ENCODE results near the gene PDK1.
A peak's percentile ranks its signal among the peaks of the same experiment; 100 is the strongest.
"Not testable (repeated sequence)": the region's sequence is repeated elsewhere in the genome, so short reads cannot be mapped to it uniquely, and the experiment has no call there.

Gene PDK1

DNA sequence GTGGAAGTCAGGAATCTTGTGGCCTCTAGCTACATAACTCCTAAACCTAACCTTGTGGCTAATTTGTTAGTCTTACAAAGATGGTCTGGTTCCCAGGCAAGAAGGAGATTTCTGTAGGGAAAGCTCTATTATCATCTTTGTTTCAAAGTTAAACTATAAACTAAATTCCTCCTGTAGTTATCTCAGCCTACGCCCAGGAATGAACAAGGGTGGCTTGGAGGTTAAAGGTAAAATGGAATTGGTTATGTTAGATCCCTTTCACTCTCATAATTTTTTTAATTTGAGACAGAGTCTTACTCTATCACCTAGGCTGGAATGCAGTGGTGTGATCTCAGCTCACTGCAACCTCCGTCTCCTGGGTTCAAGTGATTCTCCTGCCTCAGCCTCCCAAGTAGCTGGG, 24.6 kb upstream of the PDK1 start:
- Histone ChIP-seq H3K9ac (ENCODE audit: low read depth in 1 of 2, low read length in 2 of 2) (no peak overlapping the region), H3K4me3 (ENCODE audit: low read length in 2 of 2) (peak overlapping the region in 1 of 2 donors; percentile 28), H3K4me1 (ENCODE audit: control insufficient read depth in 2 of 2, insufficient read depth in 2 of 2, low read length in 2 of 2) (peaks cover 7 to 10% of the 10 kb centered on the region in 2 donors), H3K9me3 (ENCODE audit: control insufficient read depth in 2 of 2, low read length in 2 of 2) (no peaks in the 10 kb centered on the region), H3K27me3 (ENCODE audit: control insufficient read depth in 2 of 2, insufficient read depth in 2 of 2, low read length in 2 of 2) (no peaks in the 10 kb centered on the region), H3K36me3 (ENCODE audit: control insufficient read depth in 2 of 2, insufficient read depth in 2 of 2, low read length in 2 of 2) (no peaks in the 10 kb centered on the region), H3K27ac (ENCODE audit: low read depth in 2 of 2, low read length in 2 of 2) (peak overlapping the region in 1 of 2 donors; percentile 48)

DNA sequence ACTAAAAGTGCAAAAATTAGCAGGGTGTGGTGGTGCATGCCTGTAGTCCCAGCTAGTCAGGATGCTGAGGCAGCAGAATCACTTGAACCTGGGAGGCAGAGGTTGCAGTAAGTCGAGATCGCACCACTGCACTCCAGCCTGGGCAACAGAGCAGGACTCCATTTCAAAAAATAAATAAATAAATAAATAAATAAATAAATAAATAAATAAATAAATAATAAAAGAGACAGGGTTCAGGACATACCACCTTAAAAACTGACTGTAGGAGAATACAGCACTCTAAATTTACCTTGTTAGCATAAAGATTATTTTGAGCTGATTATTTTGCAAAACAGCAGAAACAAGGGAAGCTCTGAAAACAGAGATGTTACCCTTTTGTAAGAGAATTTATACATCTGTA, 23.4 kb upstream of the PDK1 start:
- H3K27me3 ChIP-seq (ENCODE audit: control insufficient read depth in 2 of 2, insufficient read depth in 2 of 2, low read length in 2 of 2); H3K4me3 ChIP-seq (ENCODE audit: low read length in 2 of 2); H3K9ac ChIP-seq (ENCODE audit: low read depth in 1 of 2, low read length in 2 of 2); H3K9me3 ChIP-seq (ENCODE audit: control insufficient read depth in 2 of 2, low read length in 2 of 2); H3K27ac ChIP-seq (ENCODE audit: low read depth in 2 of 2, low read length in 2 of 2); H3K36me3 ChIP-seq (ENCODE audit: control insufficient read depth in 2 of 2, insufficient read depth in 2 of 2, low read length in 2 of 2); H3K4me1 ChIP-seq (ENCODE audit: control insufficient read depth in 2 of 2, insufficient read depth in 2 of 2, low read length in 2 of 2): not testable (repeated sequence)

DNA sequence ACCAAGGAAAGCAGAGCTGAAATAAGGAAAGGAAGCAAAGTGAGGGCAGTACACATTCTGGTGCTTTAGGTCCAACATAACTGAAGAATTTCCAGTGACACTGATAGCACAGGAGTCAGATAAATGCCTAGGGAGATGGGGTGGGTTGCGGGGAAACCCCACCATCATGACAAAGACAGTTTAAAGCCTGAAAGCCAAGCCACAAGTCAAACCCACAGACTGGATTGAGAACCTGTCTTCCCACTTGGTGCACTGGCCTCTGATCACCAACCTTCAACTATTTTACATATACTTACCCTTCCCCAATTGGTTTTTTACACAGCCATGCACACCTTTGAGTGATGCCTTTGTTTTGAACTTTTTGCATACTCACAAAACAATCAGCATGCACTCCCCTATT, 22.2 kb upstream of the PDK1 start:
- no peaks in the 10 kb centered on the region for H3K36me3 ChIP-seq (ENCODE audit: control insufficient read depth in 2 of 2, insufficient read depth in 2 of 2, low read length in 2 of 2)
- no peak overlapping the region for H3K9ac ChIP-seq (ENCODE audit: low read depth in 1 of 2, low read length in 2 of 2)
- no peaks in the 10 kb centered on the region for H3K9me3 ChIP-seq (ENCODE audit: control insufficient read depth in 2 of 2, low read length in 2 of 2)
- H3K4me1 ChIP-seq (ENCODE audit: control insufficient read depth in 2 of 2, insufficient read depth in 2 of 2, low read length in 2 of 2): peaks cover 7 to 10% of the 10 kb centered on the region in 2 donors
- H3K4me3 ChIP-seq (ENCODE audit: low read length in 2 of 2): no peak overlapping the region
- H3K27ac ChIP-seq (ENCODE audit: low read depth in 2 of 2, low read length in 2 of 2): no peak overlapping the region
- no peaks in the 10 kb centered on the region for H3K27me3 ChIP-seq (ENCODE audit: control insufficient read depth in 2 of 2, insufficient read depth in 2 of 2, low read length in 2 of 2)

DNA sequence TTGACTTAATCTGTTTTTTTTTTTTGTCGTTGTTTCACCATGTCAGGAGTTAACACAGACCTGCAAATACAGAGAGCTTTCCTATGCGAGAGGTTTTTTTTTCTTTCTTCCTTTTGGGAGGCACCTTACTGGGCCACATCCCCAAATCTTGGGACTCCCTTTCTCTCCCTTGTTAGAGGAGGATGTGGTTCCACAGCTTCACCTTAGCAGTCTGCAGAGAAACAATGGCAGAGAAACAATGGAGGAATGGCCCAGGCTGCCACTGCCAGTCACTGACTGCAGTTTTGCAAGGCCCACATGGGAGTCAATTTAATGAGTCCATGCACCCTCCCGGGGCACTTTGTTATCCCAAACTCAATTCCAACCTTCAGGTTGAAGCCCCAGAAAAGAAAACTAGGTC, 20.8 kb upstream of the PDK1 start:
- Histone ChIP-seq H3K4me3 (ENCODE audit: low read length in 2 of 2) (no peak overlapping the region), H3K9ac (ENCODE audit: low read depth in 1 of 2, low read length in 2 of 2) (no peak overlapping the region), H3K9me3 (ENCODE audit: control insufficient read depth in 2 of 2, low read length in 2 of 2) (no peaks in the 10 kb centered on the region), H3K27ac (ENCODE audit: low read depth in 2 of 2, low read length in 2 of 2) (no peak overlapping the region), H3K4me1 (ENCODE audit: control insufficient read depth in 2 of 2, insufficient read depth in 2 of 2, low read length in 2 of 2) (peaks cover 7 to 10% of the 10 kb centered on the region in 2 donors), H3K36me3 (ENCODE audit: control insufficient read depth in 2 of 2, insufficient read depth in 2 of 2, low read length in 2 of 2) (no peaks in the 10 kb centered on the region), H3K27me3 (ENCODE audit: control insufficient read depth in 2 of 2, insufficient read depth in 2 of 2, low read length in 2 of 2) (no peaks in the 10 kb centered on the region)

DNA sequence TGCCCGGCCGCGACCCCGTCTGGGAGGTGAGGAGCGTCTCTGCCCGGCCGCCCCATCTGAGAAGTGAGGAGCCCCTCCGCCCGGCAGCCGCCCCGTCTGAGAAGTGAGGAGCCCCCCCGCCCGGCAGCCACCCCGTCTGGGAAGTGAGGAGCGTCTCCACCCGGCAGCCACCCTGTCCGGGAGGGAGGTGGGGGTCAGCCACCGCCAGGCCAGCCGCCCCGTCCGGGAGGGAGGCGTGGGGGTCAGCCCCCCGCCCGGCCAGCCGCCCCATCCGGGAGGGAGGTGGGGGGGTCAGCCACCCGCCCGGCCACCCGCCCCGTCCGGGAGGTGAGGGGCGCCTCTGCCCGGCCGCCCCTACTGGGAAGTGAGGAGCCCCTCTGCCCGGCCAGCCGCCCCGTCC, 18.0 kb upstream of the PDK1 start:
- H3K9me3 ChIP-seq (ENCODE audit: control insufficient read depth in 2 of 2, low read length in 2 of 2); H3K9ac ChIP-seq (ENCODE audit: low read depth in 1 of 2, low read length in 2 of 2); H3K4me3 ChIP-seq (ENCODE audit: low read length in 2 of 2); H3K27me3 ChIP-seq (ENCODE audit: control insufficient read depth in 2 of 2, insufficient read depth in 2 of 2, low read length in 2 of 2); H3K27ac ChIP-seq (ENCODE audit: low read depth in 2 of 2, low read length in 2 of 2); H3K4me1 ChIP-seq (ENCODE audit: control insufficient read depth in 2 of 2, insufficient read depth in 2 of 2, low read length in 2 of 2); H3K36me3 ChIP-seq (ENCODE audit: control insufficient read depth in 2 of 2, insufficient read depth in 2 of 2, low read length in 2 of 2): not testable (repeated sequence)

DNA sequence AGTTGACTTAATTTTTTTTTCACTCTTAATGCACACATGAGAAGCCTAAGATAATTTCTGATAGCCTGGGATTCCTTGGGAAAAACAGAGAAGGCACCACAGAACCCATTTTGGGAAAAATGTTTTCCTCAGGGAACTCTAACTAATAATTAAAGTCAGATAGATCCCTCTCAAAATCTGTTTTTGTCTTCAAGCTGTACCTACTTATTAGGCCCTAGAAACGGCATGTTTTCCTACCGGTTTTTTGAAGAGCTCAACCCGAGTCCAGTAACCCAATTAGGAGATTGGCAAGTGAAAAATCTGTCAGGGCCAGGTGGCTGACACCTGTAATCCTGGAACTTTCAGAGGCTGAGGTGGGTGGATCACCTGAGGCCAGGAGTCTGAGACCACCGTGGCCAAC, 16.1 kb upstream of the PDK1 start:
- no peak overlapping the region for H3K4me3 ChIP-seq (ENCODE audit: low read length in 2 of 2)

DNA sequence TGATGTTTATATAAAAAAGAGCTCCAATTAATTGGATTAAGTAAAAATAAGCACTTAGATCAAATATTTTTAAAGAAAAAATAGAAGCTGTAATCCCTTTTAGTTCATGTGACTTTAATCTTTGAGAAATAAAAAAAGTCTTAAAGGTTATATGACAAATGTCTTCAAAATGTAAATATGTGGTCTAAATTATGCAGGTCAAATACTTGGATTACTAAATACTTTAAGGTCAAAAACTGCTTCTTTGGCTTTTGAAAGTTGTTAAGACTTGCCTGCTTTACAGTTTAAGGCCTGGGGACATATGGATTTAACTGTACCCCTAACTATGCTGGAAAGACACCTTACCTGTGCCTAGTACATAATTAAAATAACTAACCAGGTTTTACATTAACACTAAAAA, 15.5 kb upstream of the PDK1 start:
- no peak overlapping the region for H3K27ac ChIP-seq (ENCODE audit: low read depth in 2 of 2, low read length in 2 of 2)
- no peaks in the 10 kb centered on the region for H3K27me3 ChIP-seq (ENCODE audit: control insufficient read depth in 2 of 2, insufficient read depth in 2 of 2, low read length in 2 of 2)
- no peaks in the 10 kb centered on the region for H3K36me3 ChIP-seq (ENCODE audit: control insufficient read depth in 2 of 2, insufficient read depth in 2 of 2, low read length in 2 of 2)
- H3K4me1 ChIP-seq (ENCODE audit: control insufficient read depth in 2 of 2, insufficient read depth in 2 of 2, low read length in 2 of 2): no peaks in the 10 kb centered on the region
- no peak overlapping the region for H3K9ac ChIP-seq (ENCODE audit: low read depth in 1 of 2, low read length in 2 of 2)
- no peak overlapping the region for H3K4me3 ChIP-seq (ENCODE audit: low read length in 2 of 2)
- H3K9me3 ChIP-seq (ENCODE audit: control insufficient read depth in 2 of 2, low read length in 2 of 2): no peaks in the 10 kb centered on the region

More for the DNA sequence above, 16.1 kb upstream of the PDK1 start:
- H3K27ac ChIP-seq (ENCODE audit: low read depth in 2 of 2, low read length in 2 of 2): no peak overlapping the region
- no peaks in the 10 kb centered on the region for H3K9me3 ChIP-seq (ENCODE audit: control insufficient read depth in 2 of 2, low read length in 2 of 2)
- H3K36me3 ChIP-seq (ENCODE audit: control insufficient read depth in 2 of 2, insufficient read depth in 2 of 2, low read length in 2 of 2): no peaks in the 10 kb centered on the region
- H3K4me1 ChIP-seq (ENCODE audit: control insufficient read depth in 2 of 2, insufficient read depth in 2 of 2, low read length in 2 of 2): no peaks in the 10 kb centered on the region
- no peaks in the 10 kb centered on the region for H3K27me3 ChIP-seq (ENCODE audit: control insufficient read depth in 2 of 2, insufficient read depth in 2 of 2, low read length in 2 of 2)
- H3K9ac ChIP-seq (ENCODE audit: low read depth in 1 of 2, low read length in 2 of 2): no peak overlapping the region

DNA sequence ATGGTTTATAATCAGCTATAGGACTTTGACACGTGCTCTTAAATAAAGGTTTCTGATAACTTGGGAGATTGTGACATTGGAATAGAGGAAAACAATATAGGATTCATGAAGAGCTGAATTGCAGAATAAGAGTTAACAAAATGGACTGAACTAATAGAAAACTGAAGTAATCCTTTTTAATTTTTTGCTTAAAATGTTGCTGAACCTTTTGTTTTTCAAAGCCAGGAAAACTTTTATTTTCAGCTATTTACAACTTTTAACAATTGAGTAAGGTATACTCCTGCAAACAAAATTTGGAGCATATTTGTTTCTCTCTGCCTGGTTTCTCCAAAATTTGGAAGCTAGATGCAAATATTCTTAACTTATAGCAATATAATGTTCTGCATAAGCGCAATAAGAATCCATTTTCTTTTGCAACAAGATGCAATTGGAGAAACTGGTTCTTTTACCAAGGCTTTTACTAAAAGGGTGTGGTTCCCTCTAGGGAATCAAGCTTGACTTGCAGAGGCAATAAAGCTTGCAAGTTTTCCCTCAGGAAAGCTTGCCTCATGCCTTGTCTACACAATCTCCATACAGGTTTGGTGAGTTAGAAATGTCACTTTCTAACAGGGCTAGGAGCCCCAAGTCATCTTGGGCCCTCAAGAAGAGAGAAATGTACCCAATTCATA, 10.3 kb upstream of the PDK1 start:
- no peak overlapping the region for H3K9ac ChIP-seq (ENCODE audit: low read depth in 1 of 2, low read length in 2 of 2)
- no peaks in the 10 kb centered on the region for H3K36me3 ChIP-seq (ENCODE audit: control insufficient read depth in 2 of 2, insufficient read depth in 2 of 2, low read length in 2 of 2)
- H3K9me3 ChIP-seq (ENCODE audit: control insufficient read depth in 2 of 2, low read length in 2 of 2): no peaks in the 10 kb centered on the region
- no peak overlapping the region for H3K27ac ChIP-seq (ENCODE audit: low read depth in 2 of 2, low read length in 2 of 2)
- H3K27me3 ChIP-seq (ENCODE audit: control insufficient read depth in 2 of 2, insufficient read depth in 2 of 2, low read length in 2 of 2): no peaks in the 10 kb centered on the region
- H3K4me1 ChIP-seq (ENCODE audit: control insufficient read depth in 2 of 2, insufficient read depth in 2 of 2, low read length in 2 of 2): peaks cover 0 to 4% of the 10 kb centered on the region in 2 donors
- no peak overlapping the region for H3K4me3 ChIP-seq (ENCODE audit: low read length in 2 of 2)

DNA sequence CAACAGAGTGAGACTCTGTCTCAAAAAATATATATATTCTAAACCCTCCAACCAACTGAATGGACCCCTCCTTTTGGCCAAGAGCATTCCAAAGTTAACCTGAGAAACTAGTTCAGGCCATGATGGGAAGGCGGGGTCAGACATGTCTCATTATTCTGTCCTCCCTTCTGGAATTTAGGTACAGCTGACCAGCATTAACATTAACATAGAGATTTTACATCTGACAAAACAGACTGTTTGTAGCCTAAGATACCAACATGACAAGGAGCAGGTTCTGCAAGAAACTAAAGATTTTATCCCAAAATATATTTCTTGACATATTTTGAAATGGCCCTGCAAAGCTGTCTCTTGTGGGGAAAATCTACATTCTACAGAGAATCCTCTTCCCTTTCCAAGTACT, 6.8 kb upstream of the PDK1 start:
- Histone ChIP-seq H3K27ac (ENCODE audit: low read depth in 2 of 2, low read length in 2 of 2) (no peak overlapping the region), H3K4me1 (ENCODE audit: control insufficient read depth in 2 of 2, insufficient read depth in 2 of 2, low read length in 2 of 2) (peaks cover 6 to 8% of the 10 kb centered on the region in 2 donors), H3K9ac (ENCODE audit: low read depth in 1 of 2, low read length in 2 of 2) (no peak overlapping the region), H3K9me3 (ENCODE audit: control insufficient read depth in 2 of 2, low read length in 2 of 2) (no peaks in the 10 kb centered on the region), H3K4me3 (ENCODE audit: low read length in 2 of 2) (no peak overlapping the region), H3K36me3 (ENCODE audit: control insufficient read depth in 2 of 2, insufficient read depth in 2 of 2, low read length in 2 of 2) (no peaks in the 10 kb centered on the region), H3K27me3 (ENCODE audit: control insufficient read depth in 2 of 2, insufficient read depth in 2 of 2, low read length in 2 of 2) (no peaks in the 10 kb centered on the region)

DNA sequence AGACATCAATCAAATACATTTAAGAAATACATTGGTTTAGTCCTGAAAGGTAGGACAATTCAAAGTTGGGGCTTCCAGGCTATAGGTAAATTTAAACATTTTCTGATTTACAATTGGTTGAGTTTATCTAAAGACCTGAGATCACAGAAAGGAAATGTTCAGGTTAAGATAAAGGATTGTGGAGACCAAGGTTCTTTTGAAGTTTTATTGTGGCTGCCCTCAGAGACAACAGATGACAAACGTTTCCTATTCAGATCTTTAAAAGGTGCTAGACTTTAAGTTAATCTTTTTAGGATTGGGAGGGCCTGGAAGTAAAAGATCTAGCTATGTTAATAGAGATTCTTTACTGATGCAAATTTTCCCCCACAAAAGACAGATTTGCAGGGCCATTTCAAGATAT, 6.1 kb upstream of the PDK1 start:
- not testable (repeated sequence) for H3K4me1 ChIP-seq (ENCODE audit: control insufficient read depth in 2 of 2, insufficient read depth in 2 of 2, low read length in 2 of 2); H3K27me3 ChIP-seq (ENCODE audit: control insufficient read depth in 2 of 2, insufficient read depth in 2 of 2, low read length in 2 of 2); H3K36me3 ChIP-seq (ENCODE audit: control insufficient read depth in 2 of 2, insufficient read depth in 2 of 2, low read length in 2 of 2); H3K4me3 ChIP-seq (ENCODE audit: low read length in 2 of 2); H3K27ac ChIP-seq (ENCODE audit: low read depth in 2 of 2, low read length in 2 of 2); H3K9ac ChIP-seq (ENCODE audit: low read depth in 1 of 2, low read length in 2 of 2); H3K9me3 ChIP-seq (ENCODE audit: control insufficient read depth in 2 of 2, low read length in 2 of 2)

DNA sequence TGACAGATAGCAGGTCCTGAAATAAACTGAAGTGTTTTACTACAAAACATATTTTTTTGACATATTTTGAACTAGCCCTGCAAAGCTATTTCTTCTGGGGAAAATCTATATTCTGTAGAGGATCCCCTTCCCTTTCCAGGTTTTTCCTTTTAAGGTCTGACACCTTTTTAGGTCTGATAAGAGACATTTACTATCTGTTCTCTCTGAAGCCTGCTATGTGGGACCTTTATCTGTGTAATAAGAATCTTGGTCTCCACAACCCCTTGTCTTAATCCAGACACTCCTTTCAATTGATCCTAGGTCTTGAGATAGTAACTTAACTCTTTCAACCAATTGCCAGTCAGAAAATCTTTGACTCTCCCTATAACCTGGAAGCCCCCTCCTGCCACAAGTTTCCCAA, 5.5 kb upstream of the PDK1 start:
- no peak overlapping the region for H3K4me3 ChIP-seq (ENCODE audit: low read length in 2 of 2)
- H3K9me3 ChIP-seq (ENCODE audit: control insufficient read depth in 2 of 2, low read length in 2 of 2): no peaks in the 10 kb centered on the region
- H3K9ac ChIP-seq (ENCODE audit: low read depth in 1 of 2, low read length in 2 of 2): no peak overlapping the region
- H3K36me3 ChIP-seq (ENCODE audit: control insufficient read depth in 2 of 2, insufficient read depth in 2 of 2, low read length in 2 of 2): no peaks in the 10 kb centered on the region
- peaks cover 9 to 11% of the 10 kb centered on the region in 2 donors for H3K4me1 ChIP-seq (ENCODE audit: control insufficient read depth in 2 of 2, insufficient read depth in 2 of 2, low read length in 2 of 2)
- H3K27ac ChIP-seq (ENCODE audit: low read depth in 2 of 2, low read length in 2 of 2): no peak overlapping the region
- H3K27me3 ChIP-seq (ENCODE audit: control insufficient read depth in 2 of 2, insufficient read depth in 2 of 2, low read length in 2 of 2): no peaks in the 10 kb centered on the region
